Endometrial microvascular endothelial cells (primary cell): Measurements from ENCODE around the gene TAAR8. TPM values are rescaled to one million over a fixed set of nuclear protein-coding genes. Genes with fewer than 3 reads are reported as not detected.
"Not testable (repeated sequence)": the region's sequence is repeated elsewhere in the genome, so short reads cannot be mapped to it uniquely, and the experiment has no call there.

ENCODE experiments used
- in situ Hi-C: cut with HindIII; loops from 2 replicates; pipeline ENCODE4 v1.10.0; 2017; ENCODE audit warnings: low sequenced_read_pairs, low pct_unique_long_range_greater_than_20kb; ENCODE audit errors: inconsistent ontology term
- total RNA-seq: library from RNA; depleted of rRNA; stranded (reverse); fragments of >200 nt; gene quantifications from one replicate; pipeline ENCODE4 v1.2.3, GENCODE V29; 2015; ENCODE audit errors: inconsistent ontology term

The TAAR8 gene
- total RNA-seq, 1 donor from 2014 or later: not detected

DNA sequence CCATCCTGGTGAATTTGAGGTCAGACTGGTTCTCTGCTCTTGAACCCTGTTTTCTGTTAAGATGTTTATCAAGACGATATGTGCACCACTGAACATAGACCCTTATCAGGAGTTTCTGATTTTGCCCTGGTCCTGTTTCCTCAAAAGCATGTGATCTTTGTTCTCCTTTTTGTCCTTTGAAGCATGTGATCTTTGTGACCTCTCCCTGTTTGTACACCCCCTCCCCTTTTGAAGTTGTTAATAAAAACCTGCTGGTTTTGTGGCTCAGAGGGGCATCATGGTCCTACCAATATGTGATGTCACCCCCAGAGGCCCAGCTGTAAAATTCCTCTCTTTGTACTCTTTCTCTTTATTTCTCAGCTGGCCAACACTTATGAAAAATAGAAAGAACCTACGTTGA lies 17.9 kb upstream of the TAAR8 start:
- in situ Hi-C loops: not testable (repeated sequence)

DNA sequence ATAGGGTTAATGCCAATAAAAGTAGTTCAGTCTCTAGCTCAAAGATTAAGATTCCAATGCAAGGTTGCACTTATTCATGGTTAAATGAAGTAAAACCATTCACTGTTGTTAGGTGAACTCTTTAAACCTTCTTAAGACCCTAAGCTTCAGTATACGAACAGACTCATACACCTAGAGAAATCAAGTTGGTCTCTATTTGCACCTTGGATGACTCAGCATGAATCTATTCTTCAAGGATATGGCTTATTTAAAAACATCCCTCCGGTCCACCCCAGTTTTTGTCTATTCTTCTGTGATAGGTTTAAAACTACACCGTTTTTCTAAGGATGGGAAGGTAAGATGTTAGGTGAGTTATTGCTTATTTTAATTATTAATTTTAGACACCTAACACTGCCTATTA lies 15.3 kb upstream of the TAAR8 start:
- in situ Hi-C loops: no loop called here

DNA sequence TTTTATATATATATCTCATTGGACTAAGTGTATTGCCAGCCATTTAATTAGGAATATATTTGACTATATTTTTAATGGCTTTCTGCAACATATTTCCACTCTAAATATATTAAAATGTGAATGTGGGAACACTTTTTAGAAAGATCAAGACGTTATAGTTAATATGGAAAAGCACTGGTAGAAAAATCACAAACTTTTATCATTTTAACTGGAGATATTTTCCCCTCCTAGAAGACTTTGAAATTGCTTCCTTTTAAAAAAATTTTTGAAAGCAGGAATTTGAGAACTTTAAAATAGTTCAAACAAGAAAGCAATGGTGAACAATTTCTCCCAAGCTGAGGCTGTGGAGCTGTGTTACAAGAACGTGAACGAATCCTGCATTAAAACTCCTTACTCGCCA lies 14.5 kb upstream of the TAAR8 start, which contains the start of gene TAAR9:
Gene TAAR9 (plus strand): TSS at position 301 of the 400 bp plus-strand sequence. CDS start 13 bp downstream, at position 314.
- in situ Hi-C loops: no loop called here

DNA sequence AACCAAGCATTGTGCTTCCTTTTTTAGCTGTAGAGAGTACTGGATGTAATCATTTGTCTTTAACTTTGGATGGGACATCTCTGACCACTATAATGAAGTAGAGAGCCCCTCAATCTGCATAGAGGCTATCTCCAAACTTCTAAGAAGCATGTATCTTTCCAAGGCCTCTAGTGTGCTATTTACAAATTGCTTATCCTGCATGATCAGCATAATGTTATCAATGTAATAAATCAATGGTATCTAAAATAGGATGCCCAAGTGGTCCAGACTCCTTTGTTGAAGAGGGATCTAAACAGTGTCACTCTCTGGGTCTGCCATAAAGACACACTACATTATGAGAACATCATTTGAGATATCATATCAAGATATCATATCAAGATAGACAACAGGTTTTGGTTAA lies 7.6 kb upstream of the TAAR8 start:
- in situ Hi-C loops: no loop called here

DNA sequence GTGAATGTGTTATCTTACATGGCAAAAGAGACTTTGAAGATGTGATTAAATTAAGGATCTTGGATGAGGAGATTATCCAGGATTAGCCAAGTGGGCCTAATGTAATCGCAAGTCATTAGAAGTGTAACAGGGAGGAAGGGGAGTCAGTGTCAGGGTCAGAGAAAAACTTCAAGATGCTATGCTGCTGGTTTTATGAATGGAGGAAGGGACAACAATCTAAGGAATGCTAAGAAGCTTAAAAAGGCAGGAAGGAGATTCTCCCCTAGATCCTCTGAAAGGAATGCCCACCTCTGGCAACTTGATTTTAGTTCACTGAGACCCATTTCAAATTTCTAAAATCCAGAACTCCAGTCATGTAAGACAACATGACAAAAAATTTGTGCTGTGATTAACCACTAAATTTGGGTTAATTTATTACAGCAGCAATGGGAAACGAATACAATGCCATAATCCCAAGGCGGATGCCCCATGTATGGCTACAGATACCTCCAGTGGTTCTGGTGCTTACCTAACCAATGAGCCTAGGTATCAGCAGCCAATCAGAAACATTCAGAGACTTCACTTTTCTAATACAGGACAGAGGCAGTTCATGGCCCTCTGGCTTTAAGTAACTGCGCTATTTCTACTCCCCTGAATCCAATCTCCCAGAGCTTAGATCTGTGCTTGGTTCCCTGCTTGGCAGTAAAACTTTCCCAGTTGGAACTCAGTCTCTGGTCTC lies 3.6 kb upstream of the TAAR8 start:
- in situ Hi-C loops: no loop called here

DNA sequence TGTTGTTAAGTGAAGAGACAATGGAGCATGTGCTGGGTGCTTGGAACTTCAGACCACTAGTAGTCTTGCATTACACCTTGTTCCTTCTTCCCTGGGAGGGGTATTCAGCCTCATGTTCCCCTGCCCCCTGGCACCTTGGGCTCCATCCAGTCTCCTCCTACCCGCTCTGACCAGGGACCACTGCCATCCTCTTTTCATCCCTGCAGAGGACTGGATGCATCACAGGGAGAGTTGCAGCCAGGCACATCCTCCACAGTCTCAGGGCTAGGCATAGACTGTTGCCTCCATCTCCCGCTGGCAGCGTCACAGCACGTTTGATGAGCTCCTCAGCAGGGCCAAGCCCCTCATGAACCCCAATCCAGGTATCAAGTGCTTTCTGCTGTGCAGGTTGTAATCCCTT lies 1.3 kb upstream of the TAAR8 start:
- in situ Hi-C loops: no loop called here

DNA sequence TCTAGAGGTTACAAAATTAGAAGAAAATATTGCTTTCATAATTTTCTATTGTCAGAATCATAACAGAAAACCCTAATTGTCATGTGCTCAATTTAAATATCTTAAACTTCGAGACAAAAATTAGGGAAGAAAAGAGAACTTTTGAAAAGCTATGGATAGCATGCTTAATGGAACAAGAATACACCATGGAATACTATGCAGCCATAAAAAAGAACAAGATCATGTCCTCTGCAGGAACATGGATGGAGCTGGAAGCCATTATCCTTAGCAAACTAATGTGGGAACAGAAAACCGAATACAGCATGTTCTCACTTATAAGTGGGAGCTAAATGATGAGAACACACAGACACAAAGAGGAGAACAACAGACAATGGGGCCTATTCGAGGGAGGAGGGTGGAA lies 7.6 kb downstream of the TAAR8 start:
- in situ Hi-C loops: not testable (repeated sequence)

DNA sequence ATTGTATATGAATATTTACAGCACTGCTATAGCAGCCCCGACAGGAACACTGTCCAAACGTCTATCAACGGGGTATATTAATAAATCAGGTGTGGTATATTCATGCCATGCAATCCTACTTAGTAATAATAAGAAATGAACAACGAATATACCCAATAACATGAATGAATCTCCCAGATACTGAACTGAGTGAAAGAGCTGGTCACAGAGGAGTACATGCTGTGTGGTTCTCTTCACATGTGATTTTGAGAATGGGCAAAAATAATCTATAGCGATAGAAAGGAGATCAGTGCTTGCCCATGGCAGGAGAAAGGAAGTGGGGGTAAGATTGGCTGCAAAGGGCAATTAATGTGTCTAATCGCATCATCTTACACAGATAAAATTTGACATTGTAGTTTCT lies 13.9 kb downstream of the TAAR8 start:
- in situ Hi-C loops: no loop called here

DNA sequence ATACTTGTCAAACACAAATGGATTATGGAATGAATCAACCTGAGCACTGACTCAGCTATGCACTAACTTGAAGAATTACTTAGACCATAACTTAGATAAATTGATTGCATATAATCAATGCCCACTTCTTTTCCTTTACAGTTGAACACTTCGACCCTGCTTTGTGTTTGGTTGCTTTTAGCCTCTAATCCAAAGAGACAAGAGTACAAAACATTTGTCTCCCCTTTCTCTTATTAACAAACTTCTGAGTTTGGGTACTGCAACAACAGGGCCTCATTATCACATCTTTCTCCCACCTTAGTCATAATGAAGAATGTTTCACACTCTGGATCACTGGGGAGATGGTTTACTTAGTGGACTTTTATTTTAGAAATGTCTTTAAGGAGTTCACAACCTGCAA lies 15.1 kb downstream of the TAAR8 start:
- in situ Hi-C loops: no loop called here

DNA sequence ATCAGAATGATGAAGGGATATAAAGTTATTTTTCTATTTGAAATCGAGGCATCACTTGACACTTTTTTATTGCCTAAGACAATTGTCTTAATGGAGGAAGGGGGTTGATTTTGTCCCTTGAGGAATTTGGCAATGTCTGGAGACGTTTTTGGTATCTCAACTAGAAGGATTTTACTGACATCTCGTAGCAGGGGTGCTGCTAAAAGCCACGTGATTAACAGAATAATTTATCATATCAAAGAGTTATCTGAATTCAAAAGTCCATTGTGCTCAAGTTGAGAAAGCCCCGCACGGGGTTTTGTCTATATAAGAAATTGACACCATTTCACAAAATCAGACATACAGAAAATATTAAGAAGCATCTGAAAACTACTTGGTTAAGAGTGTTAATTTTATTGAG lies 16.1 kb downstream of the TAAR8 start:
- in situ Hi-C loops: no loop called here

DNA sequence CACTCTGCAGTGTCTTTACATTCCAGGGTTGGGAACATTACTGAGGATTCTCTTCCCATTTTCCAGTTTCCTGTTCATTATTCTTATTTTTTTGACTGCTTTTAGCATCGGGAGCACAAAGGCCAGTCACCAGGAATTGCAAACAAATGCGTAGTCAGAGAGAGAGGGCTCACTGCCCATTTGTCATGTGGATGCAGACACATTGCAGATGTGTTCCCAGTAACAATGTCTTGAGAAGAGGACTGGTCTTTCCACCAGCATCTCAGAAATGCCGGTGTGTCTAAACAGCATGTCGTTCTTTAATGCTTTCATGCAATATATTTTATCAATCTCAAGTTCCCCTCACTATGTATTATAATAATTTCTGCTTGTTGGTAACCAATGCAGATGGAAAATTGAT lies 16.7 kb downstream of the TAAR8 start:
- in situ Hi-C loops: no loop called here

DNA sequence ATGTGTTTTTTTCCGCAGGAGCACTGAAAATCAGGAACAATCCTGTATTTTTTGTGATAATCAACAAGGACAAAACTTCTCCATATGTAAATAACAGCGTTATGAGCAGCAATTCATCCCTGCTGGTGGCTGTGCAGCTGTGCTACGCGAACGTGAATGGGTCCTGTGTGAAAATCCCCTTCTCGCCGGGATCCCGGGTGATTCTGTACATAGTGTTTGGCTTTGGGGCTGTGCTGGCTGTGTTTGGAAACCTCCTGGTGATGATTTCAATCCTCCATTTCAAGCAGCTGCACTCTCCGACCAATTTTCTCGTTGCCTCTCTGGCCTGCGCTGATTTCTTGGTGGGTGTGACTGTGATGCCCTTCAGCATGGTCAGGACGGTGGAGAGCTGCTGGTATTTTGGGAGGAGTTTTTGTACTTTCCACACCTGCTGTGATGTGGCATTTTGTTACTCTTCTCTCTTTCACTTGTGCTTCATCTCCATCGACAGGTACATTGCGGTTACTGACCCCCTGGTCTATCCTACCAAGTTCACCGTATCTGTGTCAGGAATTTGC lies 17.8 kb downstream of the TAAR8 start, which contains the start of gene TAAR6:
Gene TAAR6 (plus strand): TSS at position 102 of the 557 bp plus-strand sequence. CDS start 0 bp downstream, at position 102.
- in situ Hi-C loops: no loop called here

DNA sequence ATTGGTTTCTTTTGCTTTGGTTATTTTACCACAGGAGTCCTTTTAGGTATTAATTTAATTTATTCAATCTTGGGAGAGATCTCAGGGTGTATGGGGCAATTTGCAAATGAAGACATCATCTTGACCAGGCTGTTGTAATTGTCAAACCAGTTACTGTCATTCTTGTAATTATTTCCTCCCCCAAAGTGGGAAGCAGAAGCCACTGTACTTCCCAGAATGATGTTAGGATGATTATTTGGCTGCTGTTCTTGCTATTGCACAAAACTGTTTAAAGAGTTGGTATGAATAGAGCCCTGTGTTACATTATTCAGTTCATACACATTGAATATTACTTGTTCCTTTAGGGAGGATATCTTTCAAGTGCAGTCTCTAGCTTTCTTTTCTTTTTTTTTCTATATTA lies 19.3 kb downstream of the TAAR8 start:
- in situ Hi-C loops: no loop called here

DNA sequence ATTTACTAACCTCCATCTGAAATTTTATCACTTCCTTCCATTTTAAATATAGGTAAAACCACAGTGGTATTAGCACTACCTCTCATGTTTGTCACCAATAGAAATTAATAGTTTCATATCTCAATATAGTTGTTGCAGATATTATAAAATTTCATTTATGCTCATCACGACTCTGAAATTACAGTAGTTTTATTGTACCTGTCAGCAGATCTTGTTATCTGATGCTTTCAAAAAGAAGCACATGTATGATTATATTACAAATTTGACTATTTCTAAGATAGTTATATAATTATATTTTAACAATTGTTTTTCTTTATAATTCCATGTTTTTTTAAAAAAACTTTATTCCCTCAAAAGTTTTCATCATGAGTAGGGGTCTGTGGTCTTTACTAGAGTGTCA lies 32.2 kb downstream of the TAAR8 start:
- in situ Hi-C loops: no loop called here

DNA sequence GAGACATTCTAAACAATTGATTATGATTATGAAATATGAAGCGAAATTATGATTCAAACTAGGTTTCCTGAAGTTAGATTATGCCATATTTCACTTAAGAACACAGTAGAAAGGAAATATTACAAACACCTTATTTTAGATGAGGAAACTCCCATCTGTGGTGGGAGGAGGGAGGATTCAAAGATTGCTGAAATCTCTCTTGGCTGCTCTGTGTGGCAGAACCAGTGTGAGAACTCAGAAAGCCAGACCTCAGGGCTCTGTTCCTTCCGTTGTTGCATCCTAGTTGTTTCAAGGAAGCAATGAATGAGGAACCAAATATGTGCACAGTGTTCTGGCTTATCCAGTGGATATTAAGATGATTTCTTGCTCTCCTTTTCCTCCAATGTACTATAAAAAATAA lies 35.0 kb downstream of the TAAR8 start:
- in situ Hi-C loops: no loop called here

DNA sequence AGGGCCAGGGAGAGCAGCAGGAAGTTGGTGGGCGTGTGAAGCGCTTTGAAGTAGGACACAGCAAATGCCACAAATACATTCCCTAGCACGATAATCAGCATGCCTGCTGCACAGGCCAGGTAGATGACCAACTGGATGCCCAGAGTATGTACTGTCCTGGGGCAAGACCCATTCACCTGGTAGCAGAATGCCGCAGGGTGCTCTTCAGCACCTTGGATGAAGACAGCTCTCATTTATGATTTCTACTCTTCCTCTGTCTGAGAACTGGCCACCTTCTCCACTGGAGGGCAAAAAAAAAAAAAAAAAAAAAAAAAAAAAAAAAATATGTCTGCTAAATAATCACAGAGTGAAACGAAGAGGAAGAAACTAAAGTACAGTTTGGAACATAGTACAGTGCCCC lies 37.0 kb downstream of the TAAR8 start, which contains the start of gene TAAR5:
Gene TAAR5 (minus strand): TSS at position 288 of the 400 bp plus-strand sequence. CDS start 55 bp downstream, at position 233.
- in situ Hi-C loops: no loop called here

DNA sequence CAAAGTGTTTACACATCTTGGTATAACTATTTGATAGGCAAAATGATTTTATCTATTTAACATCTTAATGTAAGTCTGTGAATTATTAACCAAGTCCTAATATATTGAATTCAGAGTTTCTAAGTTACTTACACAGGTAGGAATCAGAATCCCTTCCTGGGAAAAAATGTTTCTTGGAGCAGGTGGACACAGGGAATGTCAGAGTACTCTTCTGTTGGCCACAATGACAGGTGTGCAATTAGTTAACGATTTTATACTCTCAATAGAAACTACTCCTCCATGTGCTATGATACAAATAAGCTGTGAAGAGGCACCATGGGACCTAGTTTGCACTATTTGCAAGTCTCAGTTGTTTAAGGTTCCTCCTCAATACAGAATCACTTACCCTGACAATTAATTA lies 37.9 kb downstream of the TAAR8 start:
- in situ Hi-C loops: no loop called here

DNA sequence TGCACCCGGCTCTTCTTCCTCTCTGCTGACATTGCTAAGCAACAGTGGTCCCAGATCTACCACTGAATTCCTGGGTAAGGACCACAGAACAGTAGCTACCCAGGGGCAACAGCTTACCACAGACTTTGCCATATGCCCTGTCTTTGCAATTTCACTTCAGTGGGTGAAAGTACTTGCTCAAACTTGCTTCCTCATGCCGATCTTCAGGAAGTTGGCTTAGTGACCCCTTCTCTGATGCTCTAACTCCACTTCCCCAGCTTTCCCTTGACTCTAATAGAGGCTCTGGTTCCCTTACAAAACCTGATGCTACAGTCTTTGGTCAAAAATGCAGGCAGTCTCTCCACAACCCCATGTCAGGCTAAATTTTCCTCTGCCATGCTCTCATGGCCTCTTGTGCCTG lies 40.4 kb downstream of the TAAR8 start:
- in situ Hi-C loops: no loop called here

DNA sequence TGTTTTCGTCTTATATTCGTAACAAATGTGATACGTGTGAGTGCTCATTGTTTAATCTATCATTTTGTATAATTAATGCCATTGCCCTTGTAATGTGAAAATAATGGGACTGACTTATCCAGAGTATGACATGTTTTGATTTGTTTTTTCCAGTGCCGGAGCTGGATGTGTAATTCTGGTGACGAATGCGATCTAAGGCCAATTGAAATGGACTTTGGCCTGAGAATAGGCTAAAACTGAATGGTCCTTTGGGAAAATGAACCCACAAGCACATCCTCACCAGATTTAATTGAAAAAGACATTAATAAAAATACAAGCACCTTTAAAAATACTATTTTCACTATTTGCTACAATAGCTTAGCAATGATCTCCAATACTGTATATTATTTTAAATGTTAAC lies 43.7 kb downstream of the TAAR8 start:
- in situ Hi-C loops: no loop called here

DNA sequence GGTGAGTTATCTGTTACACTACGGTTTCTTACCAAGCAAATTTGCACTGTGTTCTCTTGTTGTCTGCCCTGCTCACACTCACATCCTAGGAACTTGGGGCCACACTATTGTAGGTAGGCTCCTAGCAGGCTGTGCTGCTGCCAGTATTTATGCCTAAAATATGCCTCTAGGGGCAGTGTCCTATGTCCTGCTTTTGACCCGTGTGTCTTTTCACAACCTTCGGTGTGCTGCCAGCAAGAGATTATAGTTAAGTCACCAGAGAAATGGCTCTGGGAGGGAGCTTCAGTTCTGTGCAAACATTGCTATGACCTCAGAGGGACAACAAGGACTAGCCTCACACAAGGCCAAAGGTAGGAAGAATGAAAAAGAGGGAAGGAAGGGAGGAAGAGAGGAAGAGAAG lies 46.0 kb downstream of the TAAR8 start:
- in situ Hi-C loops: no loop called here

DNA sequence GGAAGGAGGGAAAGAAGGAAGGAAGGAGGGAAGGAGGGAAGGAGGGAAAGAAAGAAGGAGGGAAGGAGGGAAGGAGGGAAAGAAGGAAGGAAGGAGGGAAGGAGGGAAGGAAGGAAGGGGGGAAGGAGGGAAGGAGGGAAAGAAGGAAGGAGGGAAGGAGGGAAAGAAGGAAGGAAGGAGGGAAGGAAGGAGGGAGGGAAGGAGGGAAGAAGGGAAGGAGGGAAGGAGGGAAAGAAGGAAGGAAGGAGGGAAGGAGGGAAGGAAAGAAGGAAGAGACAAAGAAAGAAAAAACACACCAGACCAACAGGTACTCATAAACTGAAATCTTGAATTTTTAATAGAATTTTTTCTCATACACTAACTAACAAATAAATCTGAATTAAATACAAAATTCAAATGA lies 48.4 kb downstream of the TAAR8 start:
- in situ Hi-C loops: not testable (repeated sequence)
